ENCODE measurements around the gene RITA1.

RITA1 gene

GRCh38 chr12:113232089-113232839 is 46.7 kb downstream of the RITA1 start:
- no peak for DNase-seq

DNA sequence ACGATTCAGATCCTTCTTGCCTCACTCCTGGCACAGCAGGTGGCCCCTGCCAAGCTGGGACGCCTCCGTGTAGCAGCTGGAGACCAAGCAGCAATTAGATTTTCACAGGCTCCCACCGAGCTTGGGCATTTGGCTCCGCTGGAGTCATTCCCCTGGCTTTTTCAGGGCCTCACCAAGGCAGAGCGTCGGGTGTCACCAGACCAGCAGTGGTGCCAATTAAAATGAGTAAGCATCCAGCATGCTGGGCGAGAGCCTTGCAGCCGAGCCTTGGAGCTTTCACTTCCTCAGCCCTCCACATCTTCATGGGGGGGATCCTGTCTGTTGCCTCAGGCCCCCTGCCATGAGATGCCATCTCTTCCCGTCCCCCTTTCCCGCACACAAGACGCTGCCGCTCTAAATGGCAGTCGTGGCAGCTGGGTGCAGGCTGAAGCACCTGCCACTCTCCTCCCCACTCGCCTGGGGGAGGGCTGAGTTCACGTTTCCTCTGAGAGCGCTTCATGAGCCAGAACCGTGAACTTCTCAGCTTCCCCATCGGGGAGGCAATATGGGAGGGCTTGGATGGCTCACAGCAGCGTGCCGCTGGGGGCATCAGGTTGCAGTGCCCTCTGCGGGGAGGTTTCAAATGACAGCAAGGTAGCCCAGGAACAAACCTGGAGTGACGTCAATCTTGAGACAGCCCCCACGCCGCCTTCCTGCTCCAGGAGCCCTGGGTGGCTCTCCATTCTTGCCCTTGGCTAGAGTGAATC is 47.5 kb downstream of the RITA1 start:
- peak; percentile 94 for DNase-seq

GRCh38 chr12:113233967-113234366 is 48.4 kb downstream of the RITA1 start:
- DNase-seq: no peak

DNA sequence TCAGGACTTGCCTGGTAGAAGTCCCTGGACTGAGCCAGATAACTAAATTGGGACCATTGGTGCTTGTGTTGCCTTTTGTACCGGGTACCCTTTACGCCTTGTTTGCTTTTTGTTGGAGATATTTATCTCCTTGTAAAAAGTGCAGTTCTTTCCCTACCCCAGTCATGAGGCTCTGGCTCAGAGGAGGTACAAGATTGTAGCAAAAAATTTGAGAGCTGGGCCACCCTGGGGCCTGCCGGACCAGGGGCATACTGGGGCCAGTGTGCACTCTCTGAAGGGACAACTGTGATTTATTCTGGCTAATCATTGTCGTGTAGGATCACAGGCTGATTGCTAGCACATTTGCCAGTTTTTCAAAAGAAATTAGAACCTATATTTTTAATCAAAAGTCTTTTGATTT is 49.0 kb downstream of the RITA1 start:
- no peak for DNase-seq

DNA sequence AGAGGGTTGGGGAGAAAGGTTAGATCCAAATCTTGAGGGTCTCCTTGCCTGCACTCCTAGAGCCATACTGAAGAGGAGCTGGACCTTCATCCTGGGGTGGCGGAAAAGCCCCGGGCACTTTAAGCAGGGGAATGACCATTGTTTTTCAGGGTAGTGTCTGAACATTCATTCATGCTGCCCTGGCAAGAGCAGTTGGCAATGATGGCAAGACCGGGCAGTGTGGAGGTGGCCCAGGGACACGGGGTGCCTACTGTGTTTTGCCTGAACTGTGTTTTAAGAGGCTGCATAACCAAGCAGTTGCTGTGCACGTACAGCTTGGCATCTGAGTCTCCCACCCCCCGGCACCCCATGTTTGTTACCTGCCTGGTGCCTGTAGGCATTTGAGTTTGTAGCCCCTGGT is 50.5 kb downstream of the RITA1 start:
- DNase-seq: no peak

DNA sequence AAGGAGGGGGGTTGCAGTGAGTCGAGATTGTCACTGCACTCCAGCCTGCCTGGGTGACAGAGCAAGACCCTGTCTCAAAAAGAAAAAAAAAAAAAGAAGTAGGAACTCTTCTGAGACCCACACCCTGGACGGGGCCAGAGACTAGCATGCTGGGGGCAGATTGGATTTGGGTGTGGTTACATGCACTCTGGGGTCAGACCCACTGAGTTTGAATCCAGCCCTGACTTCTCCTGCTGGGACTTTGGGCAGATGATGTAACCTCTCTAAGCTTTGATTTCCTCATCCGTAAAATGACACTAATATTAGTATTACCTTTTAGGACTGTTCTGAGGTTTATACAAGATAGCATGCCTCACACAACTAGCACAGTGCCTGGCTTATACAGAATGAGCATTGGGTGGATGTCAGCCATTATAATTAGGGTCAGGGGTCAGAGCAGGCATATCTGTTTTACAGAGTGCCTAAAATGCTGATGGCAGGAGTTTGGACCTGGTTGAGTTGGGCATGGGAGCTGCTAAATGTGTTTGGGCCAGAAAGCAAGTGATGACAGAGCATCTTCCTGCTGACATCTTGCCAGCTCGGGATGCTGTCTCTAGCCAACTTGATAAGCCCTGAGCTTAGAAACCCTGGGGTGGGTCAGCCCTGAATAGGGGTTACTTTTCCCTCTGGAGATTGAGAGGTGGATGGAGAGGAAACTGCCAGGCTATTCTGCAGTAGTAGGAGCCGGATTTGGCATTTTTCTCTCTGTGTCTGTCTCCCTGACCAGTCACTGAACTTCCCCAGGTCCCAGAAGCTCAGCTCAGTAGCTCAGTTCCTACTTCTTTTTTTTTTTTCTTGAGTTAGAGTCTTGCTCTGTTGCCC is 51.2 kb downstream of the RITA1 start:
- peak; percentile 28 for DNase-seq

DNA sequence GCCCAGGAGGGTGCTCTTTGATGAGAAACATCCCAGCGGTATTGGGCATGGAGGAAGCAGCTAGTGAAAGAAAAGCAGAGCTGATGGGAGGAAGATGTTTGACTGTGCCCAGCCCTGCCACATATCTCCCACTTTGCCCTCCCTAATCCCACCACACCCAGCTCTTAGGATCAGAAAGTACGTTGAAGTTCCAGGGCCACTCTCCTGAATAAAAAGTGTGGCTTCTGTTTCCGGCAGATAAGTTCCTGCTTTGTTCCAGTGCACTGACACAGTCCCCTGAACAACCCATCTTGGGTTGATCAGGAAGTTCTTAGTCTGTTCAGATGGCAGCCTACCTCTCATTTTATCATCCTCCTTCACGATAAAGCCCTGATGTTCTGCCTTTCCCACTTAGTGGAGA is 52.2 kb downstream of the RITA1 start:
- DNase-seq: no peak

DNA sequence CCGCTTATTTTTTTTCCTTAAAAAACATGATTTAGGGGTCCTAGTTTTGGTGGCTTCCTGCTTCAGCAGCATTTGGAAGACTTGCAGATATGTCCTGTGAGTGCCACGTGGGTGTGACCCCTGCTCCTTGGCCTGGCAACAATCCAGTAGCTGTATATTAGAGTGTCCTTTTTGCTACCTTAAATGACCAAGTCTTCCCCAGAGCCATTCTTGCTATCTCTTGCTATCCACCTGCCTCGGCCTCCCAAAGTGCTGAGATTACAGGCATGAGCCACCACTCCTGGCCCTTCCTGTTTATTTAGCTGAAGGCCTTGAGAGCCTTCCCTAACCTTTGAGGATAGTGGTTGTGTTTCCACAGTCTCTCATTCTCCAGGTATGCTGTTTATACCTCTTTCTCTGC is 52.8 kb downstream of the RITA1 start:
- no peak for DNase-seq

DNA sequence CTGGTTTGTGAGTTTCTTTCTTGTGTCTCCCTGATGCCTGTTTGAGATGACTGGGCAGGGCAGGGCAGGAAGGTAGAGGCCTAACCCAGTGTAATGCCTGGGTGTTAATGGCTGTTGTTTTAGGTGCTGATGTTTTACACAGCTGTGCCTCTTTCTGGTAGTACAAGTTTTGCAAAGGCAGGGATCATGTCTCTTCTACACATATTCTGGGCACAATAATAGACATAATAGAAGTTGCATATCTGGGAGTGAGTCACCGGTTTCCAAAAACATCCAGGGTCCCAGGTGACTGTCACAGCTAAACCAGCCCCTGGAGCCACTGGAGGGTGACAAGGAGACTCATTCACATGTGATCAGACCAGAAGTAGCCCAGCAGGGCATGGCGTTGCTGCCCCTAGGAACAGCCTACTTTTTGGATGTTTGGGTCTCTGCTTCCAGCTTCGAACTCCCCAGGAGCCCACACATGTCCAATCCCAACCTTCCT is 53.8 kb downstream of the RITA1 start:
- no peak for DNase-seq

DNA sequence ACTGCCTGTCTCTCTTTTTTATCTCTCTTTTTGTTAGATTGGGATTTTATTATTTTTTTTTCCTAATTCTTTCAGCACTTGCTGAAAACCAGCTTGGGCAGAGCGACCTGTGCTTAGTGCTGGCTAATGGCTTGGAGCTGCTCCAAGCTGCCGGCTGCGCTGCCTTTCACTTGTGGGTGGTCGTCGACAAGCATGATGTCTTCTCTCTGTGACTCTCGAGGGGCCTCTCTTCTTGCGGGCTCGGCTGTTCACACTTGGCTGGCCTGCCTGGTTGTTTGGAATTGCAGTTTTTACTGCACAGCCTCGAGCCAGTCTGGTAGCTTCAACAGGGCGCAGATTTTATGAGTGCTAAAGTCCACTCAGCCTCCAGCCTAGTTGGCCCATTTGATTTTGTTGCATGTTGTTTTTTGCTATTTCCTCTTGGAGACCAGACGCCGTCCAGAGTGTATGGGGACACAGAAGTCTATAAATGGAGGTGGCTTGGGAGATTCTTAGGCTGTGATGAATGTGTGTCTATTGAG is 54.4 kb downstream of the RITA1 start:
- DNase-seq: no peak

DNA sequence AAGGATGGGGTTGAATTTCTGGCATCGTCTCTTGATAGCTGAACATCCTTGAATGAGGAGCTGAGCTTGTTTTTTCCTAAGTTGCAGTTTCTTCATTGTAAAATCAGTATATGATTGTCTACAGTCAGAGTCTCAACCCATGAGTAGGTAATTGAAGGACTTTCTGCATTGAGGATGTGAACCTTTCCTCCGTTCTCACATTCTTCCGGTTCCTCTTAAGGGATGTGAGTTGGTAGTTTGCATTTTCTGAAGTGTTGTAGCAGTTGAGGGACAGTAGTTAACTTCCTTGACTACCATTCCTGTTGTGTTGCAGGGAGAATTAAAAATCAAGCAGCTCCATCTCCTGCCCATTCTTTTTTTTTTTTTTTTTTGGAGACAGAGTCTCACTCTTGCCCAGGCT is 54.9 kb downstream of the RITA1 start:
- DNase-seq: peak; percentile 80

- peak; percentile 61 for DNase-seq
Observed at GRCh38 chr12:113241191-113242025, 55.9 kb downstream of the RITA1 start.

All from MV-4-11 (cell line).